Measurements from ENCODE around the gene GUCY2C.
"Not testable (repeated sequence)": the region's sequence is repeated elsewhere in the genome, so short reads cannot be mapped to it uniquely, and the experiment has no call there.

Gene GUCY2C

GRCh38 chr12:14689996-14690395 lies 6.4 kb downstream of the GUCY2C start:
- Histone ChIP-seq H3K23ac (ENCODE audit: low read length) (no peak overlapping the region), H3K79me2 (ENCODE audit: control insufficient read depth, insufficient read depth, low read length, poor library complexity) (no peaks in the 10 kb centered on the region), H3K4me3 (ENCODE audit: low read depth, low read length) (no peak overlapping the region), H3K36me3 (ENCODE audit: control insufficient read depth in 1 of 2, insufficient read depth in 2 of 2, low read length in 2 of 2) (no peaks in the 10 kb centered on the region), H3K27me3 (ENCODE audit: insufficient read depth, low read length) (no peaks in the 10 kb centered on the region), H3K79me1 (ENCODE audit: low read length) (no peaks in the 10 kb centered on the region), H4K12ac (ENCODE audit: low read depth, low read length) (no peak overlapping the region), H2BK12ac (ENCODE audit: low read length) (no peak overlapping the region), H3K18ac (ENCODE audit: low read length) (no peak overlapping the region), H3K9ac (ENCODE audit: low read length) (no peak overlapping the region), H2AK5ac (ENCODE audit: low read length) (no peak overlapping the region), H2BK5ac (ENCODE audit: low read depth, low read length, poor library complexity) (no peak overlapping the region), H3K27ac (ENCODE audit: low read depth, low read length) (no peak overlapping the region), H4K91ac (ENCODE audit: low read depth, low read length) (no peak overlapping the region), H3K14ac (ENCODE audit: low read length) (no peak overlapping the region), H4K8ac (ENCODE audit: low read depth, low read length) (no peak overlapping the region), H3K9me3 (ENCODE audit: insufficient read depth, low read depth, low read length) (no peaks in the 10 kb centered on the region), H3K4me1 (ENCODE audit: control insufficient read depth in 1 of 2, insufficient read depth in 2 of 2, low read length in 2 of 2) (no peaks in the 10 kb centered on the region), H3K4ac (ENCODE audit: low read depth, low read length) (no peak overlapping the region), H2BK120ac (ENCODE audit: insufficient read depth, low read length, poor library complexity) (no peak overlapping the region), H2AFZ (ENCODE audit: insufficient read depth, low read length, poor library complexity) (no peak overlapping the region), H3K4me2 (ENCODE audit: low read length) (no peak overlapping the region)
- no peak for DNase-seq

GRCh38 chr12:14689144-14689543 lies 7.3 kb downstream of the GUCY2C start:
- Histone ChIP-seq H3K4me1 (ENCODE audit: control insufficient read depth in 1 of 2, insufficient read depth in 2 of 2, low read length in 2 of 2) (no peaks in the 10 kb centered on the region), H3K27me3 (ENCODE audit: insufficient read depth, low read length) (no peaks in the 10 kb centered on the region), H3K9me3 (ENCODE audit: insufficient read depth, low read depth, low read length) (no peaks in the 10 kb centered on the region), H3K23ac (ENCODE audit: low read length) (no peak overlapping the region), H2BK5ac (ENCODE audit: low read depth, low read length, poor library complexity) (no peak overlapping the region), H3K18ac (ENCODE audit: low read length) (no peak overlapping the region), H2AK5ac (ENCODE audit: low read length) (no peak overlapping the region), H3K9ac (ENCODE audit: low read length) (no peak overlapping the region), H3K36me3 (ENCODE audit: control insufficient read depth in 1 of 2, insufficient read depth in 2 of 2, low read length in 2 of 2) (no peaks in the 10 kb centered on the region), H2BK120ac (ENCODE audit: insufficient read depth, low read length, poor library complexity) (no peak overlapping the region), H2AFZ (ENCODE audit: insufficient read depth, low read length, poor library complexity) (no peak overlapping the region), H3K79me1 (ENCODE audit: low read length) (no peaks in the 10 kb centered on the region), H4K8ac (ENCODE audit: low read depth, low read length) (no peak overlapping the region), H3K79me2 (ENCODE audit: control insufficient read depth, insufficient read depth, low read length, poor library complexity) (no peaks in the 10 kb centered on the region), H2BK12ac (ENCODE audit: low read length) (no peak overlapping the region), H3K27ac (ENCODE audit: low read depth, low read length) (no peak overlapping the region), H3K4ac (ENCODE audit: low read depth, low read length) (no peak overlapping the region), H3K4me2 (ENCODE audit: low read length) (no peak overlapping the region), H3K14ac (ENCODE audit: low read length) (no peak overlapping the region), H4K12ac (ENCODE audit: low read depth, low read length) (no peak overlapping the region), H4K91ac (ENCODE audit: low read depth, low read length) (no peak overlapping the region), H3K4me3 (ENCODE audit: low read depth, low read length) (no peak overlapping the region)
- DNase-seq = no peak
- no CpG with 5 or more reads among the region's 1 CpG for WGBS (ENCODE audit: extremely low coverage, insufficient coverage, insufficient read length)

- H3K79me2 ChIP-seq (ENCODE audit: control insufficient read depth, insufficient read depth, low read length, poor library complexity); H3K27me3 ChIP-seq (ENCODE audit: insufficient read depth, low read length); H2BK120ac ChIP-seq (ENCODE audit: insufficient read depth, low read length, poor library complexity); H3K4me2 ChIP-seq (ENCODE audit: low read length); H3K27ac ChIP-seq (ENCODE audit: low read depth, low read length); H3K23ac ChIP-seq (ENCODE audit: low read length); H3K18ac ChIP-seq (ENCODE audit: low read length); H2AK5ac ChIP-seq (ENCODE audit: low read length); H2BK12ac ChIP-seq (ENCODE audit: low read length); H4K8ac ChIP-seq (ENCODE audit: low read depth, low read length); H2AFZ ChIP-seq (ENCODE audit: insufficient read depth, low read length, poor library complexity); H3K14ac ChIP-seq (ENCODE audit: low read length); DNase-seq; H3K4ac ChIP-seq (ENCODE audit: low read depth, low read length); H3K9ac ChIP-seq (ENCODE audit: low read length); H3K36me3 ChIP-seq (ENCODE audit: control insufficient read depth in 1 of 2, insufficient read depth in 2 of 2, low read length in 2 of 2); H4K91ac ChIP-seq (ENCODE audit: low read depth, low read length); H3K4me3 ChIP-seq (ENCODE audit: low read depth, low read length); H3K79me1 ChIP-seq (ENCODE audit: low read length); H2BK5ac ChIP-seq (ENCODE audit: low read depth, low read length, poor library complexity); H3K4me1 ChIP-seq (ENCODE audit: control insufficient read depth in 1 of 2, insufficient read depth in 2 of 2, low read length in 2 of 2); H3K9me3 ChIP-seq (ENCODE audit: insufficient read depth, low read depth, low read length); H4K12ac ChIP-seq (ENCODE audit: low read depth, low read length): not testable (repeated sequence)
- no CpG with 5 or more reads among the region's 4 CpGs for WGBS (ENCODE audit: extremely low coverage, insufficient coverage, insufficient read length)
Observed at GRCh38 chr12:14682231-14682630, 14.2 kb downstream of the GUCY2C start.

GRCh38 chr12:14681625-14682024 lies 14.8 kb downstream of the GUCY2C start:
- H3K23ac ChIP-seq (ENCODE audit: low read length) = no peak overlapping the region
- H2AFZ ChIP-seq (ENCODE audit: insufficient read depth, low read length, poor library complexity) = no peak overlapping the region
- H4K12ac ChIP-seq (ENCODE audit: low read depth, low read length) = no peak overlapping the region
- DNase-seq = no peak
- H3K14ac ChIP-seq (ENCODE audit: low read length) = no peak overlapping the region
- no peak overlapping the region for H3K4me3 ChIP-seq (ENCODE audit: low read depth, low read length)
- no peaks in the 10 kb centered on the region for H3K9me3 ChIP-seq (ENCODE audit: insufficient read depth, low read depth, low read length)
- H3K27me3 ChIP-seq (ENCODE audit: insufficient read depth, low read length) = no peaks in the 10 kb centered on the region
- H3K4me2 ChIP-seq (ENCODE audit: low read length) = no peak overlapping the region
- no peak overlapping the region for H3K27ac ChIP-seq (ENCODE audit: low read depth, low read length)
- H2BK12ac ChIP-seq (ENCODE audit: low read length) = no peak overlapping the region
- WGBS (ENCODE audit: extremely low coverage, insufficient coverage, insufficient read length) = no CpG with 5 or more reads among the region's 2 CpGs
- no peak overlapping the region for H2AK5ac ChIP-seq (ENCODE audit: low read length)
- no peak overlapping the region for H3K4ac ChIP-seq (ENCODE audit: low read depth, low read length)
- H3K36me3 ChIP-seq (ENCODE audit: control insufficient read depth in 1 of 2, insufficient read depth in 2 of 2, low read length in 2 of 2) = no peaks in the 10 kb centered on the region
- no peak overlapping the region for H4K91ac ChIP-seq (ENCODE audit: low read depth, low read length)
- H3K4me1 ChIP-seq (ENCODE audit: control insufficient read depth in 1 of 2, insufficient read depth in 2 of 2, low read length in 2 of 2) = no peaks in the 10 kb centered on the region
- no peaks in the 10 kb centered on the region for H3K79me1 ChIP-seq (ENCODE audit: low read length)
- no peak overlapping the region for H2BK120ac ChIP-seq (ENCODE audit: insufficient read depth, low read length, poor library complexity)
- H2BK5ac ChIP-seq (ENCODE audit: low read depth, low read length, poor library complexity) = no peak overlapping the region
- H3K18ac ChIP-seq (ENCODE audit: low read length) = no peak overlapping the region
- H3K79me2 ChIP-seq (ENCODE audit: control insufficient read depth, insufficient read depth, low read length, poor library complexity) = no peaks in the 10 kb centered on the region
- no peak overlapping the region for H3K9ac ChIP-seq (ENCODE audit: low read length)
- no peak overlapping the region for H4K8ac ChIP-seq (ENCODE audit: low read depth, low read length)

- Histone ChIP-seq H2BK5ac (ENCODE audit: low read depth, low read length, poor library complexity) (no peak overlapping the region), H3K27ac (ENCODE audit: low read depth, low read length) (no peak overlapping the region), H3K4ac (ENCODE audit: low read depth, low read length) (no peak overlapping the region), H4K91ac (ENCODE audit: low read depth, low read length) (no peak overlapping the region), H3K9me3 (ENCODE audit: insufficient read depth, low read depth, low read length) (no peaks in the 10 kb centered on the region), H2AK5ac (ENCODE audit: low read length) (no peak overlapping the region), H3K4me2 (ENCODE audit: low read length) (no peak overlapping the region), H2AFZ (ENCODE audit: insufficient read depth, low read length, poor library complexity) (no peak overlapping the region), H3K14ac (ENCODE audit: low read length) (no peak overlapping the region), H3K9ac (ENCODE audit: low read length) (no peak overlapping the region), H3K18ac (ENCODE audit: low read length) (no peak overlapping the region), H3K36me3 (ENCODE audit: control insufficient read depth in 1 of 2, insufficient read depth in 2 of 2, low read length in 2 of 2) (no peaks in the 10 kb centered on the region), H4K8ac (ENCODE audit: low read depth, low read length) (no peak overlapping the region), H3K79me1 (ENCODE audit: low read length) (no peaks in the 10 kb centered on the region), H3K79me2 (ENCODE audit: control insufficient read depth, insufficient read depth, low read length, poor library complexity) (no peaks in the 10 kb centered on the region), H3K4me3 (ENCODE audit: low read depth, low read length) (no peak overlapping the region), H3K23ac (ENCODE audit: low read length) (no peak overlapping the region), H2BK120ac (ENCODE audit: insufficient read depth, low read length, poor library complexity) (no peak overlapping the region), H3K4me1 (ENCODE audit: control insufficient read depth in 1 of 2, insufficient read depth in 2 of 2, low read length in 2 of 2) (no peaks in the 10 kb centered on the region), H2BK12ac (ENCODE audit: low read length) (no peak overlapping the region), H4K12ac (ENCODE audit: low read depth, low read length) (no peak overlapping the region), H3K27me3 (ENCODE audit: insufficient read depth, low read length) (no peaks in the 10 kb centered on the region)
- WGBS (ENCODE audit: extremely low coverage, insufficient coverage, insufficient read length) = no CpG with 5 or more reads among the region's 3 CpGs
- no peak for DNase-seq
Observed at GRCh38 chr12:14681190-14681589, 15.2 kb downstream of the GUCY2C start.

Data from trophoblast cell (in vitro differentiated cells and primary cell).